Fibroblast of lung (primary cell): ENCODE data around the gene ATOSB. TPM values are rescaled to one million over a fixed set of nuclear protein-coding genes. Genes with fewer than 3 reads are reported as not detected.

Experiments
- DNase-seq, 2 donors: peaks; one replicate each; pipeline versions ENCODE4 v3.0.0 to v3.0.0-alpha.2; 2010; ENCODE audit warnings: low read depth in 2 of 2
- H2AFZ ChIP-seq: 2 replicates; pipeline ENCODE4 v1.5.1; 2012; ENCODE audit warnings: low read length, control low read depth, inconsistent platforms
- H3K27ac ChIP-seq: 2 replicates; pipeline ENCODE4 v1.5.1; 2011; ENCODE audit warnings: low read length, control low read depth; ENCODE audit not compliant: insufficient read depth
- H3K27me3 ChIP-seq: 2 replicates; pipeline ENCODE4 v1.5.1; 2011; ENCODE audit warnings: mild to moderate bottlenecking, low read length; ENCODE audit not compliant: control insufficient read depth, insufficient read depth
- H3K36me3 ChIP-seq: 2 replicates; pipeline ENCODE4 v1.5.1; 2011; ENCODE audit warnings: low read length; ENCODE audit not compliant: control insufficient read depth, insufficient read depth
- H3K4me1 ChIP-seq: 2 replicates; pipeline ENCODE4 v1.5.1; 2011; ENCODE audit warnings: low read length; ENCODE audit not compliant: control insufficient read depth, insufficient read depth; ENCODE audit errors: extremely low read depth
- H3K4me2 ChIP-seq: 2 replicates; pipeline ENCODE4 v1.5.1; 2011; ENCODE audit warnings: low read length, control low read depth; ENCODE audit not compliant: insufficient read depth; ENCODE audit errors: extremely low read depth
- H3K4me3 ChIP-seq, 4 experiments: fragments of 200-600 bp in 1 of 4; sonication (generic) in 1 of 4; replicated peaks in 1 of 4; 2 replicates each; pipeline ENCODE4 v1.5.1; 2011 to 2016; ENCODE audit warnings: low read length in 4 of 4, low read depth in 3 of 4, mild to moderate bottlenecking in 3 of 4, control low read depth in 2 of 4, inconsistent platforms in 1 of 4, mixed read lengths in 1 of 4; ENCODE audit not compliant: insufficient read depth in 1 of 4; ENCODE audit errors: control extremely low read depth in 1 of 4
- H3K79me2 ChIP-seq: 2 replicates; pipeline ENCODE4 v1.5.1; 2012; ENCODE audit warnings: mild to moderate bottlenecking, low read length, inconsistent platforms; ENCODE audit not compliant: control insufficient read depth, insufficient read depth
- H3K9ac ChIP-seq: 2 replicates; pipeline ENCODE4 v1.5.1; 2011; ENCODE audit warnings: mild to moderate bottlenecking, low read length, control low read depth; ENCODE audit not compliant: insufficient read depth
- H3K9me3 ChIP-seq: 2 replicates; pipeline ENCODE4 v1.5.1; 2012; ENCODE audit warnings: low read depth, low read length; ENCODE audit not compliant: control insufficient read depth, insufficient read depth
- H4K20me1 ChIP-seq: 2 replicates; pipeline ENCODE4 v1.5.1; 2011; ENCODE audit warnings: low read length; ENCODE audit not compliant: control insufficient read depth, insufficient read depth; ENCODE audit errors: extremely low read depth
- EZH2 ChIP-seq: IDR thresholded peaks from 2 replicates; pipeline ENCODE4 v1.5.1; 2012; ENCODE audit warnings: low read length, control low read depth, mild to moderate bottlenecking; ENCODE audit errors: missing control alignments
- polyA plus RNA-seq, 2 donors: library from polyadenylated mRNA; depleted of rRNA in 1 of 2; stranded (reverse) in 1 of 2; unstranded in 1 of 2; fragments of >200 nt; gene quantifications; 2 replicates each; pipeline ENCODE4 v1.2.1, GENCODE V29; 2011 to 2012; ENCODE audit warnings: missing spikeins in 1 of 2
- total RNA-seq: library from RNA; depleted of rRNA; stranded (reverse); fragments of >200 nt; gene quantifications from 2 replicates; pipeline ENCODE4 v1.2.1, GENCODE V29; 2014
- TF ChIP-seq, protein P1 (sequence below), 2 donors: IDR thresholded peaks in 1 of 2; conservative IDR thresholded peaks in 1 of 2; 1 replicate in 1 of 2; 2 replicates in 1 of 2; pipeline ENCODE4 v1.5.1; 2011 to 2012; ENCODE audit warnings: low read length in 2 of 2, control low read depth in 1 of 2, inconsistent platforms in 1 of 2, low read depth in 1 of 2, mild to moderate bottlenecking in 1 of 2

Gene ATOSB
- total and polyA plus RNA-seq, 2 donors (not counting 1 experiment from before 2014, with no cell fraction given), result 18.2 to 24.5 TPM

GRCh38 chr9:35097573-35097972, 18.1 kb downstream of the ATOSB start:
- Histone ChIP-seq H3K4me1 (peaks cover 2% of the 10 kb centered on the region), H3K36me3 (peaks cover 5% of the 10 kb centered on the region), H3K27me3 (no peaks in the 10 kb centered on the region), H3K4me3 (no peak overlapping the region), H2AFZ (no peak overlapping the region), H3K79me2 (peaks cover 13% of the 10 kb centered on the region), H3K4me2 (no peak overlapping the region), H3K9me3 (no peaks in the 10 kb centered on the region), H3K9ac (no peak overlapping the region), H4K20me1 (no peaks in the 10 kb centered on the region), H3K27ac (no peak overlapping the region)
- no peak for TF ChIP-seq EZH2
- TF ChIP-seq, protein P1, sequence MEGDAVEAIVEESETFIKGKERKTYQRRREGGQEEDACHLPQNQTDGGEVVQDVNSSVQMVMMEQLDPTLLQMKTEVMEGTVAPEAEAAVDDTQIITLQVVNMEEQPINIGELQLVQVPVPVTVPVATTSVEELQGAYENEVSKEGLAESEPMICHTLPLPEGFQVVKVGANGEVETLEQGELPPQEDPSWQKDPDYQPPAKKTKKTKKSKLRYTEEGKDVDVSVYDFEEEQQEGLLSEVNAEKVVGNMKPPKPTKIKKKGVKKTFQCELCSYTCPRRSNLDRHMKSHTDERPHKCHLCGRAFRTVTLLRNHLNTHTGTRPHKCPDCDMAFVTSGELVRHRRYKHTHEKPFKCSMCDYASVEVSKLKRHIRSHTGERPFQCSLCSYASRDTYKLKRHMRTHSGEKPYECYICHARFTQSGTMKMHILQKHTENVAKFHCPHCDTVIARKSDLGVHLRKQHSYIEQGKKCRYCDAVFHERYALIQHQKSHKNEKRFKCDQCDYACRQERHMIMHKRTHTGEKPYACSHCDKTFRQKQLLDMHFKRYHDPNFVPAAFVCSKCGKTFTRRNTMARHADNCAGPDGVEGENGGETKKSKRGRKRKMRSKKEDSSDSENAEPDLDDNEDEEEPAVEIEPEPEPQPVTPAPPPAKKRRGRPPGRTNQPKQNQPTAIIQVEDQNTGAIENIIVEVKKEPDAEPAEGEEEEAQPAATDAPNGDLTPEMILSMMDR (conservative IDR thresholded peaks at IDR 0.05 in 1 of 2, IDR thresholded peaks at IDR 0.05 in 1 of 2; ENCODE audit: low read depth in 1 of 2, low read length in 2 of 2), result no peak
- DNase-seq, result no peak

GRCh38 chr9:35096035-35096849, 19.4 kb downstream of the ATOSB start, which contains the start of gene PIGO:
Gene PIGO (minus strand): TSS chr9:35096591. CDS start chr9:35095565, 1,026 bp downstream.
- TF ChIP-seq, protein P1 (conservative IDR thresholded peaks at IDR 0.05 in 1 of 2, IDR thresholded peaks at IDR 0.05 in 1 of 2; ENCODE audit: low read depth in 1 of 2, low read length in 2 of 2), result peak; percentile 73 to 79
- TF ChIP-seq EZH2, result no peak
- H2AFZ ChIP-seq, result peak within 1 kb of the TSS; percentile 99
- no peaks in the 10 kb centered on the region for H3K9me3 ChIP-seq
- H4K20me1 ChIP-seq, result no peaks in the 10 kb centered on the region
- no peaks in the 10 kb centered on the region for H3K27me3 ChIP-seq
- H3K4me3 ChIP-seq, result peak within 1 kb of the TSS; percentile 83 to 99 (median 98)
- H3K9ac ChIP-seq, result peak within 1 kb of the TSS; percentile 99
- H3K36me3 ChIP-seq, result peaks cover under 1% of the 10 kb centered on the region
- H3K79me2 ChIP-seq, result no peaks in the 10 kb centered on the region
- peak within 1 kb of the TSS; percentile 99 for H3K27ac ChIP-seq
- no peaks in the 10 kb centered on the region for H3K4me1 ChIP-seq
- peak; percentile 75 to 82 for DNase-seq
- peak within 1 kb of the TSS; percentile 89 for H3K4me2 ChIP-seq

- no peaks in the 10 kb centered on the region for H3K79me2 ChIP-seq
- no peak overlapping the region for H3K4me3 ChIP-seq
- no peak overlapping the region for H2AFZ ChIP-seq
- no peaks in the 10 kb centered on the region for H3K9me3 ChIP-seq
- no peak overlapping the region for H3K27ac ChIP-seq
- no peaks in the 10 kb centered on the region for H3K4me1 ChIP-seq
- H3K27me3 ChIP-seq, result no peaks in the 10 kb centered on the region
- no peak for TF ChIP-seq EZH2
- TF ChIP-seq, protein P1 (conservative IDR thresholded peaks at IDR 0.05 in 1 of 2, IDR thresholded peaks at IDR 0.05 in 1 of 2; ENCODE audit: low read depth in 1 of 2, low read length in 2 of 2), result no peak
- no peak for DNase-seq
- peaks cover 6% of the 10 kb centered on the region for H3K36me3 ChIP-seq
- H4K20me1 ChIP-seq, result no peaks in the 10 kb centered on the region
- H3K9ac ChIP-seq, result no peak overlapping the region
- no peak overlapping the region for H3K4me2 ChIP-seq
Observed at GRCh38 chr9:35091536-35091935, 24.1 kb downstream of the ATOSB start.
